ENCODE results near the gene ZFAND3. TPM values are rescaled to one million over a fixed set of nuclear protein-coding genes. Genes with fewer than 3 reads are reported as not detected.

Gene ZFAND3
- total and polyA plus RNA-seq, 10 of the 15 experiments (the other 5 are each of a cell fraction or from before 2014, with no cell fraction given), result 0.90 to 34.4 (median 16.3) TPM

- ChIA-PET SMC1A (ENCODE audit: uncharacterized antibody, unreplicated experiment) (interaction anchor here (1.0 to 2.3 kb wide), 15 partner anchors 8 to 236 kb away, joined by 3 to 11 read pairs (median 4); no protein-coding TSS in a partner anchor), CTCF (interaction anchor here (1.0 to 2.0 kb wide), 5 partner anchors 10 to 231 kb away, joined by 3 to 6 read pairs (median 3); no protein-coding TSS in a partner anchor), POLR2A (interaction anchor here (1.1 to 1.2 kb wide), 2 partner anchors 48 to 118 kb away, joined by 3 read pairs; no protein-coding TSS in a partner anchor), RAD21 (ENCODE audit: unreplicated experiment) (interaction anchor here (0.9 kb wide), 1 partner anchor 55 kb away, joined by 3 read pairs; no protein-coding TSS in a partner anchor)
- in situ Hi-C loops (cut with MboI) (no loop called here), intact Hi-C loops (cut with micrococcal nuclease; ENCODE audit: unreplicated experiment) (no loop called here)
- no TSS peak for BruUV-seq (replicated peaks)
- H3K79me2 ChIP-seq (ENCODE audit: control insufficient read depth, insufficient read depth, low read length), result peaks cover 1% of the 10 kb centered on the region; the same call in 1 of the 2 replicates
- TF ChIP-seq IKZF1 (conservative IDR thresholded peaks at IDR 0.05), result no peak
- TF ChIP-seq RAD51 (IDR thresholded peaks at IDR 0.05), result no peak
- TF ChIP-seq ZNF24 (IDR thresholded peaks at IDR 0.05), result no peak
- no peak for TF ChIP-seq GATAD2B (conservative IDR thresholded peaks at IDR 0.05; ENCODE audit: low read depth)
- no peak for TF ChIP-seq ATF7 (IDR thresholded peaks at IDR 0.05; ENCODE audit: low read depth)
- no peak for TF ChIP-seq SUPT20H (IDR thresholded peaks at IDR 0.05; ENCODE audit: borderline replicate concordance, control insufficient read depth, low read depth, low read length)
- TF ChIP-seq ASH2L (IDR thresholded peaks at IDR 0.05; ENCODE audit: borderline replicate concordance, low read depth), result no peak
- TF ChIP-seq BCL11A (IDR thresholded peaks at IDR 0.05; ENCODE audit: low read depth, low read length), result no peak
- TF ChIP-seq HDGF (IDR thresholded peaks at IDR 0.05), result no peak
- TF ChIP-seq MXI1 (IDR thresholded peaks at IDR 0.05; ENCODE audit: low read depth, low read length), result no peak
- no peak for TF ChIP-seq NFYA (IDR thresholded peaks at IDR 0.05; ENCODE audit: borderline replicate concordance, low read depth, low read length)
- TF ChIP-seq BRCA1 (IDR thresholded peaks at IDR 0.05; ENCODE audit: low read depth, low read length), result no peak
- no peak for TF ChIP-seq MEF2A (IDR thresholded peaks at IDR 0.05; ENCODE audit: insufficient read depth, low read depth, low read length)
- no peak for TF ChIP-seq ZBTB40 (IDR thresholded peaks at IDR 0.05; ENCODE audit: borderline replicate concordance)
- peaks cover 7% of the 10 kb centered on the region for H3K4me1 ChIP-seq (ENCODE audit: control insufficient read depth, insufficient read depth, low read length)
- FAIRE-seq, result no peak
- no peaks in the 10 kb centered on the region for H3K27me3 ChIP-seq (replicated peaks in 1 of 2; ENCODE audit: control insufficient read depth in 2 of 2, insufficient read depth in 2 of 2, low read length in 1 of 2)
- H3K27ac ChIP-seq (ENCODE audit: control insufficient read depth, insufficient read depth), result no peak overlapping the region; the same call in 1 of the 2 replicates
- H3K4me2 ChIP-seq (ENCODE audit: control insufficient read depth, insufficient read depth), result no peak overlapping the region
- no peak overlapping the region for H2AFZ ChIP-seq (ENCODE audit: control insufficient read depth, low read depth, low read length)
- no peak for DNase-seq (ENCODE audit: low read depth, low spot score)
- H3K4me3 ChIP-seq, result no peak overlapping the region
- H3K36me3 ChIP-seq (ENCODE audit: control insufficient read depth in 2 of 2, insufficient read depth in 2 of 2, low read length in 1 of 2), result no peaks in the 10 kb centered on the region; a peak in 3 of 4 replicates
- no peaks in the 10 kb centered on the region for H4K20me1 ChIP-seq (ENCODE audit: control insufficient read depth, insufficient read depth)
- 100% methylated on average over 2 of the region's 2 CpGs for WGBS (ENCODE audit: insufficient coverage, insufficient replicate concordance, low lambda C conversion rate, missing lambda C conversion rate)
- ATAC-seq, result no peak
- no peaks in the 10 kb centered on the region for H3K9me3 ChIP-seq (replicated peaks; ENCODE audit: control insufficient read depth, insufficient read depth, low read length)
- H3K9ac ChIP-seq (ENCODE audit: control insufficient read depth, insufficient read depth, low read length), result no peak overlapping the region
Observed at GRCh38 chr6:37936150-37936549, 116.6 kb downstream of the ZFAND3 start.
